A549 (cell line): Measurements from ENCODE around the gene SFXN1.

Experiments
- EP300 ChIP-seq, 2 experiments: fragments of >200 bp; sonication (Bioruptor Twin); formaldehyde crosslinking; IDR thresholded peaks; 2 replicates in 1 of 2; 3 replicates in 1 of 2; pipeline ENCODE4 v1.6.1; 2016 to 2017
- MAFK ChIP-seq: fragments of 450-650 bp; IDR thresholded peaks from 2 replicates; pipeline ENCODE4 v1.6.1; 2014; ENCODE audit not compliant: partially characterized antibody
- POLR2A ChIP-seq: IDR thresholded peaks from 2 replicates; pipeline ENCODE4 v1.6.1; 2012; ENCODE audit warnings: mild to moderate bottlenecking, low read length
- RARB ChIP-seq: fragments of 250-450 bp; sonication (Bioruptor Pico); IDR thresholded peaks from 2 replicates; pipeline ENCODE4 v1.8.0; 2021; ENCODE audit warnings: mild to moderate bottlenecking, moderate library complexity
- SMC3 ChIP-seq: fragments of >200 bp; sonication (Bioruptor Twin); formaldehyde crosslinking; IDR thresholded peaks from 3 replicates; pipeline ENCODE4 v1.6.1; 2018; ENCODE audit warnings: inconsistent platforms
- SREBF2 ChIP-seq: fragments of 450-650 bp; IDR thresholded peaks from 2 replicates; pipeline ENCODE4 v1.6.1; 2014; ENCODE audit warnings: mild to moderate bottlenecking, moderate library complexity
- TF ChIP-seq, protein P1 (sequence below): fragments of >200 bp; sonication (Bioruptor Twin); formaldehyde crosslinking; IDR thresholded peaks from 3 replicates; pipeline ENCODE4 v1.5.1; 2016
- TF ChIP-seq, protein P2 (sequence below): IDR thresholded peaks from 2 replicates; pipeline ENCODE4 v1.6.1; 2012
- TF ChIP-seq, protein P3 (sequence below): fragments of 450-650 bp; IDR thresholded peaks from 2 replicates; pipeline ENCODE4 v1.6.1; 2014; ENCODE audit warnings: antibody characterized with exemption
- TF ChIP-seq, protein P4 (sequence below): fragments of 200-600 bp; sonication (generic); IDR thresholded peaks from 2 replicates; pipeline ENCODE4 v1.6.1; 2016; ENCODE audit warnings: antibody characterized with exemption, mild to moderate bottlenecking, moderate library complexity
- TF ChIP-seq, protein P5 (sequence below): fragments of 250-450 bp; sonication (Bioruptor Pico); IDR thresholded peaks from 2 replicates; pipeline ENCODE4 v1.5.0; 2021; ENCODE audit warnings: mild to moderate bottlenecking, moderate library complexity, borderline replicate concordance
- TF ChIP-seq, protein P6 (sequence below): fragments of 150-350 bp; IDR thresholded peaks from 2 replicates; pipeline ENCODE4 v1.6.1; 2014; ENCODE audit warnings: low read depth, mild to moderate bottlenecking, low read length

DNA sequence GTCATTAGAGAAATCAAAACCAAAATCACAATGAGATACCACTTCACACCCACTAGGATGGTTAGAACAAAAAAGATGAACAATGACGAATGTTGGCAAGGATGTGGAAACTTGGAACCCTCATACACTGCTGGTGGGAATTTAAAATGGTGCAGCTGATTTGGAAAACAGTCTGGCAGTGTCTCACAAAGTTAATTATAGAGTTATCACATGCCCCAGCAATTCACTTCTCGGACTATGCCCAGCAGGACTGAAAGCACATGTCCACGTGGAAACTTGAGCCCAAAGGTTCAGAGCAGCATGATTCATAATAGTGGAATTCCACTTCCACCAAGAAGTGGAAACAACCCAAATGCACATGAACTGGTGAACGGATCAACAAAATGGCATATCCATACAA, 94.5 kb downstream of the SFXN1 start:
- TF ChIP-seq, protein P1, sequence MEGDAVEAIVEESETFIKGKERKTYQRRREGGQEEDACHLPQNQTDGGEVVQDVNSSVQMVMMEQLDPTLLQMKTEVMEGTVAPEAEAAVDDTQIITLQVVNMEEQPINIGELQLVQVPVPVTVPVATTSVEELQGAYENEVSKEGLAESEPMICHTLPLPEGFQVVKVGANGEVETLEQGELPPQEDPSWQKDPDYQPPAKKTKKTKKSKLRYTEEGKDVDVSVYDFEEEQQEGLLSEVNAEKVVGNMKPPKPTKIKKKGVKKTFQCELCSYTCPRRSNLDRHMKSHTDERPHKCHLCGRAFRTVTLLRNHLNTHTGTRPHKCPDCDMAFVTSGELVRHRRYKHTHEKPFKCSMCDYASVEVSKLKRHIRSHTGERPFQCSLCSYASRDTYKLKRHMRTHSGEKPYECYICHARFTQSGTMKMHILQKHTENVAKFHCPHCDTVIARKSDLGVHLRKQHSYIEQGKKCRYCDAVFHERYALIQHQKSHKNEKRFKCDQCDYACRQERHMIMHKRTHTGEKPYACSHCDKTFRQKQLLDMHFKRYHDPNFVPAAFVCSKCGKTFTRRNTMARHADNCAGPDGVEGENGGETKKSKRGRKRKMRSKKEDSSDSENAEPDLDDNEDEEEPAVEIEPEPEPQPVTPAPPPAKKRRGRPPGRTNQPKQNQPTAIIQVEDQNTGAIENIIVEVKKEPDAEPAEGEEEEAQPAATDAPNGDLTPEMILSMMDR = no peak
- TF ChIP-seq, protein P2, sequence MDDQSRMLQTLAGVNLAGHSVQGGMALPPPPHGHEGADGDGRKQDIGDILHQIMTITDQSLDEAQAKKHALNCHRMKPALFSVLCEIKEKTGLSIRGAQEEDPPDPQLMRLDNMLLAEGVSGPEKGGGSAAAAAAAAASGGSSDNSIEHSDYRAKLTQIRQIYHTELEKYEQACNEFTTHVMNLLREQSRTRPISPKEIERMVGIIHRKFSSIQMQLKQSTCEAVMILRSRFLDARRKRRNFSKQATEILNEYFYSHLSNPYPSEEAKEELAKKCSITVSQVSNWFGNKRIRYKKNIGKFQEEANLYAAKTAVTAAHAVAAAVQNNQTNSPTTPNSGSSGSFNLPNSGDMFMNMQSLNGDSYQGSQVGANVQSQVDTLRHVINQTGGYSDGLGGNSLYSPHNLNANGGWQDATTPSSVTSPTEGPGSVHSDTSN = no peak
- TF ChIP-seq, protein P3, sequence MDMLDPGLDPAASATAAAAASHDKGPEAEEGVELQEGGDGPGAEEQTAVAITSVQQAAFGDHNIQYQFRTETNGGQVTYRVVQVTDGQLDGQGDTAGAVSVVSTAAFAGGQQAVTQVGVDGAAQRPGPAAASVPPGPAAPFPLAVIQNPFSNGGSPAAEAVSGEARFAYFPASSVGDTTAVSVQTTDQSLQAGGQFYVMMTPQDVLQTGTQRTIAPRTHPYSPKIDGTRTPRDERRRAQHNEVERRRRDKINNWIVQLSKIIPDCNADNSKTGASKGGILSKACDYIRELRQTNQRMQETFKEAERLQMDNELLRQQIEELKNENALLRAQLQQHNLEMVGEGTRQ = no peak
- no peak for TF ChIP-seq SREBF2
- TF ChIP-seq, protein P4, sequence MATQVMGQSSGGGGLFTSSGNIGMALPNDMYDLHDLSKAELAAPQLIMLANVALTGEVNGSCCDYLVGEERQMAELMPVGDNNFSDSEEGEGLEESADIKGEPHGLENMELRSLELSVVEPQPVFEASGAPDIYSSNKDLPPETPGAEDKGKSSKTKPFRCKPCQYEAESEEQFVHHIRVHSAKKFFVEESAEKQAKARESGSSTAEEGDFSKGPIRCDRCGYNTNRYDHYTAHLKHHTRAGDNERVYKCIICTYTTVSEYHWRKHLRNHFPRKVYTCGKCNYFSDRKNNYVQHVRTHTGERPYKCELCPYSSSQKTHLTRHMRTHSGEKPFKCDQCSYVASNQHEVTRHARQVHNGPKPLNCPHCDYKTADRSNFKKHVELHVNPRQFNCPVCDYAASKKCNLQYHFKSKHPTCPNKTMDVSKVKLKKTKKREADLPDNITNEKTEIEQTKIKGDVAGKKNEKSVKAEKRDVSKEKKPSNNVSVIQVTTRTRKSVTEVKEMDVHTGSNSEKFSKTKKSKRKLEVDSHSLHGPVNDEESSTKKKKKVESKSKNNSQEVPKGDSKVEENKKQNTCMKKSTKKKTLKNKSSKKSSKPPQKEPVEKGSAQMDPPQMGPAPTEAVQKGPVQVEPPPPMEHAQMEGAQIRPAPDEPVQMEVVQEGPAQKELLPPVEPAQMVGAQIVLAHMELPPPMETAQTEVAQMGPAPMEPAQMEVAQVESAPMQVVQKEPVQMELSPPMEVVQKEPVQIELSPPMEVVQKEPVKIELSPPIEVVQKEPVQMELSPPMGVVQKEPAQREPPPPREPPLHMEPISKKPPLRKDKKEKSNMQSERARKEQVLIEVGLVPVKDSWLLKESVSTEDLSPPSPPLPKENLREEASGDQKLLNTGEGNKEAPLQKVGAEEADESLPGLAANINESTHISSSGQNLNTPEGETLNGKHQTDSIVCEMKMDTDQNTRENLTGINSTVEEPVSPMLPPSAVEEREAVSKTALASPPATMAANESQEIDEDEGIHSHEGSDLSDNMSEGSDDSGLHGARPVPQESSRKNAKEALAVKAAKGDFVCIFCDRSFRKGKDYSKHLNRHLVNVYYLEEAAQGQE = no peak
- TF ChIP-seq, protein P5, sequence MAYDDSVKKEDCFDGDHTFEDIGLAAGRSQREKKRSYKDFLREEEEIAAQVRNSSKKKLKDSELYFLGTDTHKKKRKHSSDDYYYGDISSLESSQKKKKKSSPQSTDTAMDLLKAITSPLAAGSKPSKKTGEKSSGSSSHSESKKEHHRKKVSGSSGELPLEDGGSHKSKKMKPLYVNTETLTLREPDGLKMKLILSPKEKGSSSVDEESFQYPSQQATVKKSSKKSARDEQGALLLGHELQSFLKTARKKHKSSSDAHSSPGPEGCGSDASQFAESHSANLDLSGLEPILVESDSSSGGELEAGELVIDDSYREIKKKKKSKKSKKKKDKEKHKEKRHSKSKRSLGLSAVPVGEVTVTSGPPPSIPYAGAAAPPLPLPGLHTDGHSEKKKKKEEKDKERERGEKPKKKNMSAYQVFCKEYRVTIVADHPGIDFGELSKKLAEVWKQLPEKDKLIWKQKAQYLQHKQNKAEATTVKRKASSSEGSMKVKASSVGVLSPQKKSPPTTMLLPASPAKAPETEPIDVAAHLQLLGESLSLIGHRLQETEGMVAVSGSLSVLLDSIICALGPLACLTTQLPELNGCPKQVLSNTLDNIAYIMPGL = no peak
- TF ChIP-seq EP300 (IDR thresholded peaks at IDR 0.05) = no peak
- no peak for TF ChIP-seq MAFK
- no peak for TF ChIP-seq RARB (CRISPR knock-in tag)
- no peak for TF ChIP-seq POLR2A
- TF ChIP-seq SMC3 = no peak
- TF ChIP-seq, protein P6, sequence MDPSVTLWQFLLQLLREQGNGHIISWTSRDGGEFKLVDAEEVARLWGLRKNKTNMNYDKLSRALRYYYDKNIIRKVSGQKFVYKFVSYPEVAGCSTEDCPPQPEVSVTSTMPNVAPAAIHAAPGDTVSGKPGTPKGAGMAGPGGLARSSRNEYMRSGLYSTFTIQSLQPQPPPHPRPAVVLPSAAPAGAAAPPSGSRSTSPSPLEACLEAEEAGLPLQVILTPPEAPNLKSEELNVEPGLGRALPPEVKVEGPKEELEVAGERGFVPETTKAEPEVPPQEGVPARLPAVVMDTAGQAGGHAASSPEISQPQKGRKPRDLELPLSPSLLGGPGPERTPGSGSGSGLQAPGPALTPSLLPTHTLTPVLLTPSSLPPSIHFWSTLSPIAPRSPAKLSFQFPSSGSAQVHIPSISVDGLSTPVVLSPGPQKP = no peak
